ENCODE data around the gene SLC27A6.

SLC27A6 gene

DNA sequence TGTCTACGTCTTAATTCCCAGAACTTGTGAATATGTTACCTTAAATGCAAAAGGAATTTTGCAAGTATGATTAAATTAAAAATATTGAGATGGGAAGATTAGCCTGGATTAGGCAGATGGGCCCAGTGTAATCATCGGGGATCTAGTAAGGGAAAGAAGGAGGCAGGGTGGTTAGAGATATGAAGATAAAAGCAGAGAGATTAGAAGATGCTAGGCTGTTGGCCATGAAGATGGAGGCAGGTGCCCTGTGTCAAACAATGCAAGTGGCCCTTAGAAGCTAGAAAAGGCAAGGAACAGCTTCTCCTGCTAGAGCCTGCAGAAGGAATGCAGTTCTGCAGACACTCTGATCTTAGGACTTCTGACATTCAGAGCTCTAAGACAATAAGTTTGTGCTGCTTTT, 100.4 kb downstream of the SLC27A6 start:
- no peak for DNase-seq

DNA sequence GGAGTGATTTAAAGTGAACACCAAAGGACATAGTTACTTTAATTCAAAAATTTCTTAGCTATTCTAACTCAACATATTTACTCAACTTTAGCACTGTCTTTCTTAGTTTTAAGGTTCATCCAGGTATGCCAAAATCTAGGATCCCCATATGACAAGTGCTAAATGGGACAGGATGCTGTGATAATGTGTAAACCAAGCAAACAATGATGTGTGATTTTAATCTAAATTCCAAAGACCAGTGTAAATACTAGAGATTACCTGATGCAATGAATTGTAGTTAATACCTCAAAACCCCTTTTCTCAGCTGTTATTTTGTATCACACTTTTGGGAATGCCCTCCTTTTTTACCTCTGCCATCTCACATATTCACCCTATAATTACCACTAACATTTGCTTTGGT, 102.5 kb downstream of the SLC27A6 start:
- no peak for DNase-seq

DNA sequence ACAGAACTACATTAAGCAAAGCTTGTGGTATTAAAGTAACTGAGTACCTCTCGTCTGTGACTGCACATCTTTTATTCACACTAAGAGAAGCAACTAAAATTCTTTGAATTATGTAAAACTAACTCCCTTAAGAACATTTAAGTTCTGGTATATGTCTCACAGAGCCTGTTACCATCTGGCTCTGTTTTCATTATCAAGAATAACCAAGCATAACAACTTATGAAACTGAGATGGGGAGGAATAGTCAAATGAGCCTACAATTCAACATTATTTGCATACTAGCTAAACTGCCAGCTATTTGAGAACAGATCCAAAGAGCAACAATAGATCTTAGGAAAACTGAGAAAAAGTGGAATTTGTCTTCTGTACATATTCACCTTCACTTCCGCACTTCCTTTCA, 104.0 kb downstream of the SLC27A6 start:
- DNase-seq, result no peak

DNA sequence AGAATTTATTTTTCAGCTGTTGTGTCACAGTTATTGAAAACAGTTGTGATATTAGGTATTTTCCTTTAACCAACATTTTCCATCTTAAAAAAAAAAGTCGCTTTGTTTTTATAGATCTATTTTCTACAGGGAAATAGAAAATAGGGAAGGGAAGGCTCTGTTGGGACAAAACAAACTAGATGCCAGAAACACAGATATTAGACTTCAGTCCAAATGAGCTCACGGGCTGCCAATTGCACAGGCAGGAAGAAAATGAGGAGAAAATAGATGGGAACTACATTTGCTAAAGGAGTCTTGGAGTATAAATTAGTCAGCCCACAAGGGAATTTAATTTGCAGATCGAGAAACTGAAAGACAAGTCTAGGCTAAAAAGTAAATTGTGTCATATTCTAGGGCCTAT, 107.8 kb downstream of the SLC27A6 start:
- no peak for DNase-seq

DNA sequence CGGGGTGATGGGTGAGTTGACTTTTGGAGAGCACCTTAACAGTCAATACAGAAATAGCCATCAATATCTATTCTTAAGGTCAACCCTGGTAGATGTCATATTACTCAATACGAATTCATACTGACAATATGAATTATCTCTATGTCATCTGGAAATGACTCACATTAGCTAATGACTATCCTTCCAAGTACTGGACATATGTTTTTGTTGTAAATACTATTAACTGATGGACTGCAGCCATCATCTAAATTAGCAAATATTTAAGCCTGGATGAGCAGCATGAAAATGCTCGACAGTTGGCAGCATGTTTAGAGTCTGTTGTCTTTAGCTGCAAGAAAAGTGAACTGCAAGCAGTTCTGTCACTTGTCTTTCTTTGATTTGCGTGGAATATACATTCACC, 109.6 kb downstream of the SLC27A6 start:
- no peak for DNase-seq

DNA sequence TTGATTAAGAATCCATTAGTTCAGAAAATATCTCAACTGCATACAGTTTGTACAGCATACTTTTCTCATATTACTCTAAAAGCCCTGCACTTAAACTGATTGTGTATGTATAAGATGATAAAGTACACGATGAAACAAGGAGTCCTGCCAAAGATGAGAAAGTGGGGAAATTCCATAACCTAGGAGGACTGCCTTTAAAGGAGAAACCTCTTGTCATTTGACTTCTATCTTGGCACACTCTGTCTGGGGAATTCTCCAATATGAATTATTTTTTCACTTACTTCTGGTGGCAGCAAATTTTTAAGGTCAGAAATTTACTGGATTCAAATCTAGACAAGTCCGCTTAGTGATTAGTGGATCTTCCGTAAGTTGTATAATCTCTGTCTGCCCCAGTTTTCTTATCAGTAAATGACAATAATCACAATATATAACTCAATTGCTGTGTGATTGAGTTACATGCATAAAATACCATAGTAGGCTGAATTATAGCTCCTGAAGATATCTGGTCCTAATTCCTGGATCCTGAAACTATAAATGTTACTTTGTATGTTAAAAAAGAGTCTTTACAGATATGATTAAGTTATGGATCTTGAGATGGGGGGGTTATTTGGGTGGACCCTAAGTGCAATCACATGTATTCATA, 112.3 kb downstream of the SLC27A6 start:
- no peak for DNase-seq

DNA sequence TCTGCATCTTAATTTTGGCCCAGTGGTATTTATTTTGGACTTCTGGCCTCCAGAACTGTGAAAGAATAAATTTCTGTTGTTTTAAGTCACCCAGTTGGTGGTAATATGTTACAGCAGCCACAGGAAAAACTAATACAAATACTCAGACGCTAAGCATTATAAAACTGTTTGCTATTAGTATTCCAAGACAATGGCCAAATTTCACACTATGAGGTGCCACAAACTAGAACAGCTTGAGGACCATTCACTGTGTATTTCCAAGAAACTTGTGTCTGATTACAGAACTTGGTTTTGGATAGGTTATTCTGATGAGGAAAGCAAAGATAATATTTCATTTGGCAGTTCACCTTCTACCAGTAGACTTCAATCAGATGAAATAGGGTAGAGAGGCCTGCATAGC, 113.0 kb downstream of the SLC27A6 start:
- no peak for DNase-seq

DNA sequence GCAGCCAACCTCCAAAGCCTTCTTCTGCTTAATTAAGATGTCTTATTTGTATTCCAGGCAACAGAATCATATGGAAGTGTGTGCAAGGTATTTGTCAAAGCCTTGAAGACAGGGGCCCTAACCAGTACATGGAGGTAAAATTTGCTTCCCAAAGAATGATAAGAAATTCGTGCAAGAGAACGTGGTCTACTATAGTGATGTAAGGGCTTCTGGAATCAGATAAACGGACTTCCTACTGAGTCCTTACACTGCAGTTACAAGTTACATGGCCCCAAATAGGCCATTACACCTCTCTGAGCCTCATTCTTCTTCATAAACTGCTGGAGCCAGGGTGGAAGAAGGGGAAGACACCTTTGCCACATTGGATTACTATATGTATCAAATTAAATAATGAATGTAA, 113.4 kb downstream of the SLC27A6 start:
- DNase-seq, result no peak

DNA sequence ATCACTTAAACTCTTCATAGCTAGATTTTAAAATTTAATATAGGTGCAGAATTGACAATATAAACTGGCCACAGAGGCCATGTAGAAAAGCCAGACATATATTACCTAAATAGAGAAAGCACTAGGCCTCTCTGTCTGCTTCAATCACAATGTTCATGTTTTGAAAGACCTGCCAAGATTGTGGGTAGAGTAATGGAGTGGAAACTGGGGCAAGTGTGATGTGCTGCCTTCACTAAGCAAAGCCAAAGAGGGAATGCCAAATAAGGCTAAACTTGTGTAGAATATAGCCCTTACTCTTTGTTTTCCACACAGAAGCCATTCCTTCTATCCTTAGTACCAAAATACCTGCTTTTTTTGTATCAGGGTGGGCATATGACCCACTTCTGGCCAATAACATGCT, 114.2 kb downstream of the SLC27A6 start:
- no peak for DNase-seq

DNA sequence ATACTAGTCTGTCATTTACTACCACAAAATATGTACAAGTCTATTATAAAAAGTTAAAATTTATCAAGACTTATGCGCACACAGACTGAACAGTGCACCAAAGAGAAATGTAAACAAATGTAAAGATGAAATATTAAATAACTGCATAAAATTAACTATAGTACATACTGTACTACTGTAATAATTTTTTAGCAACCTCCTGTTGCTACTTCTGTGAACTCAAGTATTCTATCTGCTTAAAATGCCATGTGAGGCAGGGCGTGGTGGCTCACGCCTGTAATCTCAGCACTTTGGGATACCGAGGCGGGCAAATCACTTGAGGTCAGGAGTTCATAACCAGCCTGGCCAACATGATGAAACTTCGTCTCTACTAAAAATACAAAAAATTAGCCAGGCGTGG, 115.5 kb downstream of the SLC27A6 start:
- DNase-seq, result no peak

DNA sequence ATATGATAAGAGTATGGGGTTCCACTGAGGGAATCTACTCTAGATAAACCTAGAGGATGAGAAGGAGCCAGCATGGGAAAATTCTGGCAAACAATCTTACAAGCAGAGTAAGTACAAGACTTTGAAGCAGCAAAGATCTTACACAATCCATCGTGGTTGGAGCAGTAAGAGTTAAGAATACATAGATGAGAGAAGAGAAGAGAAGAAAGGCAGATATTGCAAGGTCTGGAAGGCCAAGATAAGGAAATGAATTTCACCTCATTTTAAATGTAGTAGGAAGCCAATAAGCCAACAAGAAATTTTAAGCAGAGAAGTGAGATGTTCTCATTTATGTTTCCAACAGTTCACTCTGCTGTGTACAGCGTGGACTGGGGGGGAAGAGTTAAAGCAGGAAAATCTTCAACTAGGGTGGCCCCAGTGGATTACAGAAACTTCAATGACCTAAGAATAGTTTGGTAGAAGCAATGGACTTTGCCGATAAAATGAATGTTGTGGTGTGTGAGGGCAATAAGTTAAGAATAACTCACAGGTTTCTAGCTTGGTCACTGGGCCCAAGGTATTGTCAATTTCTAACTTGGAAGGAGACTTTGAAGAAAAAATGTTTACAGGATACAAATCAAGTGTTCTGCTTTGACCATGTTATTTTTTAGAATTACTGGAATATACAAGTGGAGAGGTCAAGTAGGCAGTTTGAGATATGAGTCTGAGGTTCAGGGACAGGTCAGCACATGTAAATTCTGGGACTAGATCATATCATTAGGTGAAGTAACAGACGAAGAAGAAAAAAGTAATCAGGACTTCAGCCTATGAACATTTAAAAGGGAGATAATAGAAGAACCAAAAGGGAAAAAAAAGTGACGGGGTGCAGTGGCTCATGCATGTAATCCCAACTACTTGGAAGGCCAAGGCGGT, 117.2 kb downstream of the SLC27A6 start:
- no peak for DNase-seq
